GM20431 (cell line): Measurements from ENCODE around the gene GALNT5.
"Not testable (repeated sequence)": the region's sequence is repeated elsewhere in the genome, so short reads cannot be mapped to it uniquely, and the experiment has no call there.

Experiments used
- in situ Hi-C: fragments of 300-500 bp; cut with MseI, MboI; formaldehyde crosslinking; loops from one replicate; pipeline ENCODE4 v1.15.0; 2020; ENCODE audit warnings: low sequenced_read_pairs; ENCODE audit not compliant: unreplicated experiment

GALNT5 gene

GRCh38 chr2:157271590-157272203 is 14.2 kb downstream of the GALNT5 start:
- in situ Hi-C loops, result no loop called here

DNA sequence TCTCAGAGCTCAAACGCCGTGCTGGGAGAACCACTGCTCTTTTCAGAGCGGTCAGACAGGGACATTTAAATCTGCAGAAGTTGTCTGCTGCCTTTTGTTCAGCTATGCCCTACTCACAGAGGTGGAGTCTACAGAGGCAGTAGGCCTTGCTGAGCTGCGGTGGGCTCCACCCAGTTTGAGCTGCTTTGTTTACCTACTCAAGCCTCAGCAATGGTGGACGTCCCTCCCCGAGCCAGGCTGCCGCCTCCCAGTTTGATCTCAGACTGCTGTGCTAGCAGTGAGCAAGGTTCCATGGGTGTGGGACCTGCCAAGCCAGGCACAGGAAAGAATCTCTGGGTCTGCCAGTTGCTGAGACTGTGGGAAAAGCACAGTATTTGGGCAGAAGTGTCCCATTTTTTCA is 21.8 kb downstream of the GALNT5 start:
- in situ Hi-C loops, result not testable (repeated sequence)

GRCh38 chr2:157281316-157281715 is 23.8 kb downstream of the GALNT5 start:
- in situ Hi-C loops, result no loop called here

- in situ Hi-C loops, result no loop called here
These were observed 26.0 kb downstream of the GALNT5 start for GRCh38 chr2:157283468-157283867.

- in situ Hi-C loops, result no loop called here
These were observed 29.7 kb downstream of the GALNT5 start for GRCh38 chr2:157287160-157287559.

DNA sequence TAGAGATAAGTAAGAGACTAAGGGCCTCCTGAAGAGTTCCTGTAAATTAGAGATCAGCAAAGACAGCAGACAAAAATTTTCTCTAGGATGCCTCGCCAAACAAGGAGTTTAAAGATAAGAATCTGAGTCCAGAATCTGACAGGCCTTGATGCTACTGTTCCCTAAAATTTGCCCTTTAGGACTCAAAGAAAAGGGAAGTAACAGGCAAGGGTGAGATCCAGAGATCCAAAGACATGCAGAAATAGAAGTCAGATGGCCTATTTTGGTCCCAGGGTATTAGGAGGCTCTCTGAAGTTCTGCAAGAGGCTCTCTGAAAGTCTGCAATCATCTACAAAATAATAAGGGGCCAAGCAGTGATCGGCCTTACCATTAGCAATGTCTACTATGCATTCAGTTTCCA is 33.0 kb downstream of the GALNT5 start:
- in situ Hi-C loops, result no loop called here

GRCh38 chr2:157291018-157291417 is 33.5 kb downstream of the GALNT5 start:
- in situ Hi-C loops, result no loop called here

DNA sequence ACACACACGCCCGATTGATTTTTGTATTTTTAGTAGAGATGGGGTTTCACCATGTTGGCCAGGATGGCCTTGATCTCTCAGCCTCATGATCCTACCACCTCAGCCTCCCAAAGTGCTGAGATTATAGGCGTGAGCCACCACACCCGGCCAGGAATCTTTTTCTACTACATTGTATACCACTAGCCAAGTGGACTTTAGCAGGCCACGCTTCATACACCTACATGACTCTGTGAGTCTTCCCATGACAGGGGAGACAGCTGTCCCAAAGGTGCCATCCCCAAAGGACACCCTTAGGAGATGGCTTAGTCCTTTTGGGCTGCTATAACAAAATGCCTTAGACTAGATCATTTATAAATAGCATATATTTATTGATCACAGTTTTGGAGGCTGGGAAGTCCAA is 35.3 kb downstream of the GALNT5 start:
- in situ Hi-C loops, result no loop called here

DNA sequence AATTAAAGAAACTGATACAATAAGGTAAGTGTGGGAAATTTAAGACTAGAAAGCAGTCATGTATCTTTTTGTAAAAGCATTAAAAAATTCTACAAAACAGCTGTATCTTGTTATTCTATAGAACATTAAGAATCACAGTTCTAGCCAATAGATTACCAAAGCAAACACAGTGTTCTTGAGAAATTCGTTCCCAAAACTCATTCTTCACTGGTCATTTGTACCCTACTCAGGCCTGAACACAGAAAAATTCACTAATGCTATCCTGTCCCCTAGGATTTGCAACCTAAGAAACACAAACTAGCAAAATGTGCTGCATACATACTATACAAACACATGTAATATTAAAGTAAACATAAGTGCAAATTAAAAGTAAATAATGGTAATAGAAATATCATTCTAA is 39.0 kb downstream of the GALNT5 start:
- in situ Hi-C loops, result no loop called here

DNA sequence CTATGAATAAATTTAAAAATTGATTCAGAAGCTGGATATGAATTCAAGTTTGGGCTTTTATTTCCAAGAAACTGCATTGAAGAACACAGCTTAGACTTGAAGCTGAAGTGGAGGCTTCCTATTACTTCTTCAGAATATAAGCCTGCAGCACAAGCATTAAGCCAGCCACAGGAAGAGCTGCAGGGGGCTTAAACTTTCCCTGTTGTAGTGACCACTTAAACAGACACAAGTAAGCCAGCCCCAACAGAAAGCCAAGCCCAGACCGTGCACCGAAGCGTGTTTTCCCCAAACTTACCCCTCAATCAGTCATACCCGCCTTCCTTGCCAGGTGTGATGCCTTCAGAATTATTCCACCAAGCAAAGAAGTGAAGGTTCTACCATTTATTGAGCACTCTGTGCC is 39.5 kb downstream of the GALNT5 start:
- in situ Hi-C loops, result no loop called here

GRCh38 chr2:157301307-157301706 is 43.8 kb downstream of the GALNT5 start:
- in situ Hi-C loops, result loop anchor here (25.0 kb wide), 2 partner anchors 286 to 711 kb away; no protein-coding TSS in a partner anchor

DNA sequence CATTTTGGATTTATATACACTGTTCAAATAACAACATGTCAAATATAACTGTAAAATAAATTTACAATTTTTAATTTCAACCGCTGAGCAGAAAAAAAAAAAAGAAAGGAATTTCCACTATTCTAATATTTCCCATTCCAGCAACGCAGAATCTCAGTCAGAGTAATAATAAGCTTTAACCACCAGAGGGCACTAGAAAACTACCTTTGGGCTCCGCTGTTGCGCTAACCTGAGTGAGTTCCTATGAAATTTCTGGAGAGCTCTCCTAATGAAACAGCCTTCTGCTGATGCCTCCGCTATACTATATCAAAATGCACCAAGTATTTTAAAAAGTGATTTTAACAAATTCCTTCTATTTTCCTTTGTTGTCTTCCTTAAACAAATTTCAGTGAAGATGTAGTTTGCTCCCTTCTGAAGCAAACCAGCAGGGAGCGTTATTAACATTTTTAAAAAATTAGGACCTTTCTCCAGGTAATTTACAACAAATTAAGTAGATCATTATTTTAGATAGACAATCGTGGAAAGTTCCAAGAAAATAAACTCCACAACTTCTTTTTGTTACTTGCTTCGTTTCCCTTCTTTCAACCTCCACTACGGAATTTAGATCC is 45.1 kb downstream of the GALNT5 start:
- in situ Hi-C loops, result loop anchor here (25.0 kb wide), 2 partner anchors 285 to 710 kb away; no protein-coding TSS in a partner anchor

- in situ Hi-C loops, result loop anchor here (25.0 kb wide), 2 partner anchors 284 to 709 kb away; no protein-coding TSS in a partner anchor
These were observed 46.1 kb downstream of the GALNT5 start for GRCh38 chr2:157303612-157304011.

DNA sequence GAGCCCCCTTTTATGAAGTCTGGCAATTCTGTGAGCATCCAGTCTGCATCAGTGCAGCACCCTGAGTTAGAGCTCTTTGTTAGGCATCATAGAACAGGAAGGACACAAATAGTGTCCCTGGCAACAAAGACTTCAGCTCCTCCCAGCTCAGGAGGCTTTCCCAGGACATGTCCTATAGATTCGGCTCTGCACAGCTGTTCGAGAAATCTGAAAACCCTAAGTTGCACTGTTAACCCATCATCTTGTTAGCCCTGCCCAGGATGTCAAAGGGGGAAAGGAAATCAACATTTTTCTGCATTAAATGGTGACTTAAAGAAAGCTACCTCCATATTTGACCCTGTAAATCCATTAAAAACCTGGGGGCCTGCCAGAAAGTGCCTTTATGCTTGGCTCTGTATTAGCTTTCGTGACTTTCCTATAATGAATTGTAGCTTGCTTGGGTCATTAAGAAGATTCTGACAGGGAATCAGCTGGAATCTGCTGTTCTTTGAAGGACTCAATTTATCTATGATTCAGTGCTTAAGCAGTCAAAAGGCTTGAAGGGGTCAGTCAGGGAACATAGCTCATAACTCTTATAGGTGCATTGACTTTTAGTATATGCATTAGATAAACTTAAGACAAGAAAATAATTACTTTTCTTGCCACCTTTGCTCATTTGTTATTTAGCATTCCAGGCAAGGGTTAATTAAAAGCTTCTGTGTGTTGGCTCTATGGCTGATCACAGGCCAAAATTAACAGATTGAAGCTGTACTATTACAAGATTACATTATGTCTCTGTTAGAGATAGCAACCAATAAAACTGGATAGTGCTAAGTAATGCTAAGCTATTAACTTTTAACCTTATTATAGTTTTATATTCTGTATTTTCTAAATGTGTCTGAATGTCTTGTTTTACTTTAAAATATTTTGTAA is 47.6 kb downstream of the GALNT5 start:
- in situ Hi-C loops, result loop anchor here (25.0 kb wide), 2 partner anchors 282 to 707 kb away; no protein-coding TSS in a partner anchor

- in situ Hi-C loops, result loop anchor here (25.0 kb wide), 2 partner anchors 282 to 707 kb away; no protein-coding TSS in a partner anchor
These were observed 48.2 kb downstream of the GALNT5 start for GRCh38 chr2:157305723-157306110.

DNA sequence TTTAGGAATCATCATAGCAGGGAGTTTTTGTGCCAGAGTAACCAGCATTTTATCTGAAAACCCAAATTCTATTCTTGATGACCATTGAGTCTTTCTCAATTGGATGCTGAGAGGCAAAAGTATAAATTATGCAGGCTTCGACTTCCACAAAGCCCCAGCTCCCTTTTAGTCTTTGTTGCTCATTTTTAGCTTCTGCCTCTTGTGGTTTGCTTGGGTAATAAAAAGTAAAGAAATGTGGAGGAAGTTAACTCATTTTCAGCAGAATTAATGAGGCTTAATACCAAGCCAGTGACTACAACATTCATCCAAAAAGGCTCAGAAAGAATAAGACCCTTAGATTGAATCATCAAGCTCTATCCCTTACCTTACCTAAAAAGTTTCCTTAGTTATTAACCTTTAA is 49.5 kb downstream of the GALNT5 start:
- in situ Hi-C loops, result loop anchor here (25.0 kb wide), 2 partner anchors 280 to 705 kb away; no protein-coding TSS in a partner anchor

DNA sequence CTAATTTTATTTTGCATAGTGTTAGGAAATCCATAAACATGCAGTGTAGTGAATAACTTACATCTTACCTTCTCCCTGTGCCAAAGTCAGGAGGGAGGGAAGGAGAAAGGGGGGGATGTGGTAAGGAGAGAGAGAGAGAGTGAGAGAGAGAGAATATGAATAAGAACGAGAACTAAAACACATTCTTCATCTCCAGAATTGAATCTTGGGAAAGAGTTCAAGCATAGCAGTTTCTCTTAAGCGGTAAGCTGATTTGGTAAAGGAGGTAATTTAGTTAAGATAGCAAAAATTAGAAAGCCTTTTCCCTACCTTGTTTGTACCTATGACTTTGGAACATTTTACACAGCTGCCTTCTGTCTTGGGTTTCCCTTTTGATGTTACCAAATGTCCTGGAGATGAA is 52.4 kb downstream of the GALNT5 start:
- in situ Hi-C loops, result loop anchor here (25.0 kb wide), 2 partner anchors 277 to 702 kb away; no protein-coding TSS in a partner anchor

DNA sequence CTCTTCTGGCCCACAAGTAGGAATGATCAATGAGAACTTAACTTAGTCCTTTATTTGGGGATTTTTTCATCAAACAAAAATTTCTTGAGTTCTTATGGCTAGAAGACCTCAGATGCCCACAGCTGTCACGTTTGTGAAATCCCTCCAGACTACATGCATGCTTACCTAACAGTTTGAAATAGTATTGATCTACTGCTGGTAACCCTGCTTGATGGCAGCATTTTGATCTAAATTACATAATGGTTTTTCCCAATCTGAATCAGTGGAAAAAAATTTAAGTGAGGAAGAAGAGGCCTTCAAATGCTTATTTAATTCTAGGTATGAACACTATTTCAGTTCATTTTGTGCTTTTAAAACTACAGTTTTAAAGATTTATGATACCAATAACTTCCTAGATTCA is 54.2 kb downstream of the GALNT5 start:
- in situ Hi-C loops, result loop anchor here (25.0 kb wide), 2 partner anchors 276 to 701 kb away; no protein-coding TSS in a partner anchor

GRCh38 chr2:157312866-157313486 is 55.5 kb downstream of the GALNT5 start:
- in situ Hi-C loops, result loop anchor here (25.0 kb wide), 2 partner anchors 274 to 699 kb away; no protein-coding TSS in a partner anchor

DNA sequence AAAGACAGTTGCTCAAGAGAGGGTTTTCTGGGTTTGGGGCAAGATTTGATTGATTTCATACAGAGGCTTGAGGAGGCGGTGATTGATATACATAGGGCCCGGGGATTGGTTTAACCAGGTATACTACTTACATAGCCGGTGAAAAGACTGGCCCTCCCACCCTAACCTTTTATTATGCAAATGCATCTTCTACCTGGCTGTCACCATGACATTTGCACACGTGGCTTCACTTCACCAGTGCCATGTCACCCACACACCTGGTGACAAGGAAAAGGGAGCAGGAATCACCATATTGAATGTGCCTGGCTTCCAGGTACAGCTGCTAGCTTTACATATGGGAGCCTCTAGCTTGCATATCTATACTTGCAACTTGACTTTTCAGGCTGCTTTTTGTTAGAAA is 58.4 kb downstream of the GALNT5 start:
- in situ Hi-C loops, result loop anchor here (25.0 kb wide), 2 partner anchors 271 to 696 kb away; no protein-coding TSS in a partner anchor
